Activated gamma-delta T cell treated with anti-CD3 and anti-CD28 coated beads, Interleukin-2, amount 50 U/mL, for 16 hours (primary cell): ENCODE results near the gene OPTC.

Source experiments
- DNase-seq: peaks from one replicate; pipeline ENCODE4 v3.0.0-alpha.2; 2020; ENCODE audit warnings: low read depth

Gene OPTC

GRCh38 chr1:203492082-203492747 lies 1.7 kb upstream of the OPTC start:
- no peak for DNase-seq

- no peak for DNase-seq
Observed at GRCh38 chr1:203492748-203493130, 1.2 kb upstream of the OPTC start.

- DNase-seq = no peak
Observed at GRCh38 chr1:203495845-203496244, 1.9 kb downstream of the OPTC start.

- DNase-seq = no peak
Observed at GRCh38 chr1:203497269-203497777, 3.4 kb downstream of the OPTC start.

- no peak for DNase-seq
Observed at GRCh38 chr1:203499643-203500278, 5.8 kb downstream of the OPTC start.

- DNase-seq = no peak
Observed at GRCh38 chr1:203500279-203500678, 6.3 kb downstream of the OPTC start.

GRCh38 chr1:203503836-203504235 lies 9.9 kb downstream of the OPTC start:
- DNase-seq = no peak

GRCh38 chr1:203504400-203505250 lies 10.7 kb downstream of the OPTC start:
- peak; percentile 67 for DNase-seq

- DNase-seq = no peak
Observed at GRCh38 chr1:203505526-203506204, 11.7 kb downstream of the OPTC start.

- no peak for DNase-seq
Observed at GRCh38 chr1:203506858-203507626, 13.1 kb downstream of the OPTC start.

- no peak for DNase-seq
Observed at GRCh38 chr1:203507759-203508158, 13.8 kb downstream of the OPTC start.

- no peak for DNase-seq
Observed at GRCh38 chr1:203508463-203509073, 14.6 kb downstream of the OPTC start.

- no peak for DNase-seq
Observed at GRCh38 chr1:203509135-203509534, 15.2 kb downstream of the OPTC start.

- DNase-seq = no peak
Observed at GRCh38 chr1:203511513-203511912, 17.6 kb downstream of the OPTC start.

- DNase-seq = no peak
Observed at GRCh38 chr1:203511930-203512329, 18.0 kb downstream of the OPTC start.

- no peak for DNase-seq
Observed at GRCh38 chr1:203512517-203512847, 18.5 kb downstream of the OPTC start.

GRCh38 chr1:203512848-203513584 lies 19.1 kb downstream of the OPTC start:
- DNase-seq = no peak

GRCh38 chr1:203513585-203514031 lies 19.7 kb downstream of the OPTC start:
- DNase-seq = no peak

GRCh38 chr1:203516184-203516583 lies 22.2 kb downstream of the OPTC start:
- no peak for DNase-seq

GRCh38 chr1:203516906-203517305 lies 23.0 kb downstream of the OPTC start:
- no peak for DNase-seq
